Fibroblast of skin of left biceps (primary cell): ENCODE results near the gene CDH4.

Experiments
- DNase-seq, 2 experiments: peaks; one replicate each; pipeline ENCODE4 v3.0.0-alpha.2; 2013; ENCODE audit warnings: low read depth in 2 of 2

The CDH4 gene

GRCh38 chr20:61986762-61987321, 734.8 kb downstream of the CDH4 start:
- DNase-seq, result no peak

- no peak for DNase-seq
Observed at GRCh38 chr20:61988665-61989064, 736.6 kb downstream of the CDH4 start.

DNA sequence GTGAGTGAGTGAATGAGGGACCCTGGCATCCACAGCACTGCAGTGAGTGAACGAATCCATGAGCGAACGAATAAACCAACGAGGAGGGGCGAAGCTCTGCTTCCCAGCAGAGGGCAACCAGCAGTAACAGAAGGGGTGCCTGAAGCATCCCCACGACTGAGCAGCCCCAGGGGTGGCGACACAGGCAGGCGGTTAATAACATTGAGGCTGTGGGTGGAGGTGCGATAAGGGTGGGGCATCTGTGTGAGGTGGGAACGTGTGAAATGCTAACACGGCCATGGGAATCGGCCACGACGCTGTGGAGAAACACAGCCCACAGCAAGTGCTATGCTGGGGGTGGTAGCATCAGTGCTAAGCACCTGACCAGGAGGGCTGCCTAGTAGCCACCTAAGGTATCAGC, 737.7 kb downstream of the CDH4 start:
- DNase-seq, result no peak
